BJ (cell line): ENCODE results near the gene UQCR10. TPM values are rescaled to one million over a fixed set of nuclear protein-coding genes. Genes with fewer than 3 reads are reported as not detected.
A peak's percentile ranks its signal among the peaks of the same experiment; 100 is the strongest.

ENCODE experiments used
- CTCF ChIA-PET: fragments of 350-600 bp; formaldehyde crosslinking; extraction: SDS; loops from one replicate; lab custom pipeline; 2021; ENCODE audit warnings: antibody characterized with exemption, inconsistent platforms; lab: Yijun Ruan, JAX
- POLR2A ChIA-PET: fragments of 300-600 bp; sonication (Branson Sonifier 250); formaldehyde crosslinking; extraction: SDS; loops from one replicate; lab custom pipeline; 2021; ENCODE audit warnings: antibody characterized with exemption; lab: Charles Lee
- DNase-seq: peaks from one replicate; pipeline ENCODE4 v3.0.0-alpha.2; 2011; ENCODE audit warnings: low read depth
- H3K27me3 ChIP-seq: 2 replicates; pipeline ENCODE4 v1.6.0; 2011; ENCODE audit warnings: low read length; ENCODE audit not compliant: control insufficient read depth, insufficient read depth
- H3K36me3 ChIP-seq: 2 replicates; pipeline ENCODE4 v1.5.1; 2011; ENCODE audit warnings: low read length; ENCODE audit not compliant: control insufficient read depth, insufficient read depth
- H3K4me3 ChIP-seq: 2 replicates; pipeline ENCODE4 v1.5.1; 2011; ENCODE audit warnings: low read depth, mild to moderate bottlenecking, control low read depth, low read length
- CTCF ChIP-seq: IDR thresholded peaks from 2 replicates; pipeline ENCODE4 v1.5.1; 2011; ENCODE audit warnings: low read depth, mild to moderate bottlenecking, control low read depth, inconsistent platforms, low read length, moderate library complexity; ENCODE audit not compliant: insufficient read depth
- polyA minus RNA-seq: library from RNA; depleted of rRNA, polyadenylated mRNA; stranded (reverse); fragments of >200 nt; gene quantifications from 2 replicates; pipeline ENCODE4 v1.2.3, GENCODE V29; 2011; rRNA and poly(A)+ RNA removed
- polyA plus RNA-seq: library from polyadenylated mRNA; depleted of rRNA; stranded (reverse); fragments of >200 nt; gene quantifications from 2 replicates; pipeline ENCODE4 v1.2.3, GENCODE V29; 2011; rRNA removed

The UQCR10 gene
- 165 and 184 TPM in 2 replicates for polyA plus RNA-seq
- 85.1 and 102 TPM in 2 replicates for polyA minus RNA-seq

GRCh38 chr22:29767171-29768051 lies at the start of gene UQCR10:
Gene UQCR10 (plus strand): TSS chr22:29767369. CDS start chr22:29767399, 30 bp downstream.
- no peaks in the 10 kb centered on the region for H3K27me3 ChIP-seq
- ChIA-PET POLR2A (interaction anchor here (0.6 kb wide), 1 partner anchor 330 kb away, joined by 3 read pairs; no protein-coding TSS in a partner anchor), CTCF (interaction anchor here (0.6 to 1.9 kb wide), 5 partner anchors 26 to 322 kb away, joined by 3 to 7 read pairs (median 3); no protein-coding TSS in a partner anchor)
- H3K36me3 ChIP-seq = peaks cover 4% of the 10 kb centered on the region
- TF ChIP-seq CTCF = no peak
- H3K4me3 ChIP-seq = peak within 1 kb of the TSS; percentile 85
- DNase-seq = no peak

GRCh38 chr22:29717789-29718188 lies 49.4 kb upstream of the UQCR10 start:
- H3K4me3 ChIP-seq = no peak overlapping the region
- TF ChIP-seq CTCF = no peak
- peaks cover 31% of the 10 kb centered on the region for H3K27me3 ChIP-seq
- H3K36me3 ChIP-seq = no peaks in the 10 kb centered on the region
- CTCF ChIA-PET = interaction anchor here (1.0 to 1.8 kb wide), 2 partner anchors 9 kb away, joined by 4 to 5 read pairs; no protein-coding TSS in a partner anchor
- no peak for DNase-seq
- POLR2A ChIA-PET = no interaction called here

GRCh38 chr22:29718949-29719898 lies 47.9 kb upstream of the UQCR10 start:
- no peak for TF ChIP-seq CTCF
- ChIA-PET POLR2A (no interaction called here), CTCF (no interaction called here)
- peaks cover 32% of the 10 kb centered on the region for H3K27me3 ChIP-seq
- H3K4me3 ChIP-seq = no peak overlapping the region
- H3K36me3 ChIP-seq = no peaks in the 10 kb centered on the region
- DNase-seq = no peak

GRCh38 chr22:29719899-29720645 lies 47.1 kb upstream of the UQCR10 start, which contains the start of gene CABP7:
Gene CABP7 (plus strand): TSS chr22:29720003. CDS start chr22:29720425, 422 bp downstream.
- H3K4me3 ChIP-seq = no peak within 1 kb of the TSS
- H3K36me3 ChIP-seq = no peaks in the 10 kb centered on the region
- CTCF ChIA-PET = no interaction called here
- DNase-seq = no peak
- H3K27me3 ChIP-seq = peaks cover 37% of the 10 kb centered on the region
- TF ChIP-seq CTCF = no peak
- POLR2A ChIA-PET = no interaction called here
